NCI-H2196 treated with DMSO at 0.1 percent for 48 hours (cell line): Measurements from ENCODE around the gene BTBD9.

Experiments used
- DNase-seq: peaks from one replicate; lab custom pipeline; 2025; ENCODE audit not compliant: unreplicated experiment; lab: John Stamatoyannopoulos, UW

Gene BTBD9

GRCh38 chr6:38307740-38308139 is 332.0 kb downstream of the BTBD9 start:
- DNase-seq, result no peak

GRCh38 chr6:38306931-38307330 is 332.8 kb downstream of the BTBD9 start:
- DNase-seq, result no peak

GRCh38 chr6:38305995-38306681 is 333.6 kb downstream of the BTBD9 start:
- DNase-seq, result no peak

- no peak for DNase-seq
Observed at GRCh38 chr6:38302838-38303237, 336.9 kb downstream of the BTBD9 start.

- DNase-seq, result no peak
Observed at GRCh38 chr6:38302081-38302480, 337.6 kb downstream of the BTBD9 start.

- DNase-seq, result no peak
Observed at GRCh38 chr6:38290133-38290799, 349.5 kb downstream of the BTBD9 start.

GRCh38 chr6:38287487-38287886 is 352.2 kb downstream of the BTBD9 start:
- no peak for DNase-seq

GRCh38 chr6:38284802-38285394 is 354.8 kb downstream of the BTBD9 start:
- DNase-seq, result no peak

- no peak for DNase-seq
Observed at GRCh38 chr6:38283734-38284362, 355.9 kb downstream of the BTBD9 start.

- no peak for DNase-seq
Observed at GRCh38 chr6:38282911-38283310, 356.8 kb downstream of the BTBD9 start.

- DNase-seq, result no peak
Observed at GRCh38 chr6:38281126-38281525, 358.6 kb downstream of the BTBD9 start.

- no peak for DNase-seq
Observed at GRCh38 chr6:38279963-38280588, 359.7 kb downstream of the BTBD9 start.

- DNase-seq, result no peak
Observed at GRCh38 chr6:38279423-38279822, 360.3 kb downstream of the BTBD9 start.

GRCh38 chr6:38273325-38273724 is 366.4 kb downstream of the BTBD9 start:
- no peak for DNase-seq

- no peak for DNase-seq
Observed at GRCh38 chr6:38272222-38272621, 367.5 kb downstream of the BTBD9 start.

GRCh38 chr6:38271081-38271480 is 368.6 kb downstream of the BTBD9 start:
- no peak for DNase-seq

- DNase-seq, result no peak
Observed at GRCh38 chr6:38270367-38270766, 369.4 kb downstream of the BTBD9 start.

- DNase-seq, result no peak
Observed at GRCh38 chr6:38269461-38270172, 370.1 kb downstream of the BTBD9 start.

GRCh38 chr6:38268342-38268741 is 371.4 kb downstream of the BTBD9 start:
- DNase-seq, result no peak

GRCh38 chr6:38266921-38267354 is 372.8 kb downstream of the BTBD9 start:
- no peak for DNase-seq

- DNase-seq, result no peak
Observed at GRCh38 chr6:38264605-38265004, 375.1 kb downstream of the BTBD9 start.
